Measurements from ENCODE around the gene HDGFL3.

DNA sequence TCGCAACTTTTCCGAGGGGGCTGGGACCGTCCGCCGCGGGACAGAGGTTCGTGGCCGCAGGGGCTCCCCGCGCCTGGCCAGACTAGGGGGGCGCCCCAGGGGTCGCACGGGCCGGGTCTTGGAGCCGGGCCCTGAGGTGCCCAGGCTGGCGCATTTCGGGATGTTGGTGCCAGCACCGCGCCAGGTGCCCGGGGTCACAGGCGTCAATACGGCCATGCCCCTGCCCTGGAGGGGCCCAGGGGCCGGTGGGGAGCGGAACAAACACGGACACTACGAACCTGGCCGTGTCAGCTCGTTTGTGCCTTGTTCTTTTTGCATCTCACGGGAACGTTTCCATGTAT lies 99.8 kb downstream of the HDGFL3 start:
- TF ChIP-seq JUNB (IDR thresholded peaks at IDR 0.05), result no peak
- TF ChIP-seq, protein P1, sequence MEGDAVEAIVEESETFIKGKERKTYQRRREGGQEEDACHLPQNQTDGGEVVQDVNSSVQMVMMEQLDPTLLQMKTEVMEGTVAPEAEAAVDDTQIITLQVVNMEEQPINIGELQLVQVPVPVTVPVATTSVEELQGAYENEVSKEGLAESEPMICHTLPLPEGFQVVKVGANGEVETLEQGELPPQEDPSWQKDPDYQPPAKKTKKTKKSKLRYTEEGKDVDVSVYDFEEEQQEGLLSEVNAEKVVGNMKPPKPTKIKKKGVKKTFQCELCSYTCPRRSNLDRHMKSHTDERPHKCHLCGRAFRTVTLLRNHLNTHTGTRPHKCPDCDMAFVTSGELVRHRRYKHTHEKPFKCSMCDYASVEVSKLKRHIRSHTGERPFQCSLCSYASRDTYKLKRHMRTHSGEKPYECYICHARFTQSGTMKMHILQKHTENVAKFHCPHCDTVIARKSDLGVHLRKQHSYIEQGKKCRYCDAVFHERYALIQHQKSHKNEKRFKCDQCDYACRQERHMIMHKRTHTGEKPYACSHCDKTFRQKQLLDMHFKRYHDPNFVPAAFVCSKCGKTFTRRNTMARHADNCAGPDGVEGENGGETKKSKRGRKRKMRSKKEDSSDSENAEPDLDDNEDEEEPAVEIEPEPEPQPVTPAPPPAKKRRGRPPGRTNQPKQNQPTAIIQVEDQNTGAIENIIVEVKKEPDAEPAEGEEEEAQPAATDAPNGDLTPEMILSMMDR (IDR thresholded peaks at IDR 0.05 in 2 of 3, conservative IDR thresholded peaks at IDR 0.05 in 1 of 3; ENCODE audit: control insufficient read depth in 2 of 3, extremely low read depth in 1 of 3, insufficient read depth in 1 of 3, low read depth in 3 of 3, low read length in 3 of 3), result no peak
- no peak for TF ChIP-seq RAD21 (IDR thresholded peaks at IDR 0.05; ENCODE audit: insufficient read depth, low read depth, low read length)
- TF ChIP-seq CBFB (IDR thresholded peaks at IDR 0.05; ENCODE audit: low read depth), result no peak
- no peak for TF ChIP-seq ZNF207 (IDR thresholded peaks at IDR 0.05; ENCODE audit: borderline replicate concordance)
- TF ChIP-seq CHD2 (IDR thresholded peaks at IDR 0.05; ENCODE audit: borderline replicate concordance, low read depth, low read length), result no peak
- TF ChIP-seq ATF3 (IDR thresholded peaks at IDR 0.05; ENCODE audit: borderline replicate concordance, extremely low read depth, low read depth, low read length), result no peak
- no peak for TF ChIP-seq TCF3 (IDR thresholded peaks at IDR 0.05; ENCODE audit: borderline replicate concordance, insufficient read depth, low read depth, low read length)
- no peak for TF ChIP-seq HDAC2 (IDR thresholded peaks at IDR 0.05)
- no peak for TF ChIP-seq MEF2A (IDR thresholded peaks at IDR 0.05; ENCODE audit: insufficient read depth, low read depth, low read length)
- TF ChIP-seq, protein P2, sequence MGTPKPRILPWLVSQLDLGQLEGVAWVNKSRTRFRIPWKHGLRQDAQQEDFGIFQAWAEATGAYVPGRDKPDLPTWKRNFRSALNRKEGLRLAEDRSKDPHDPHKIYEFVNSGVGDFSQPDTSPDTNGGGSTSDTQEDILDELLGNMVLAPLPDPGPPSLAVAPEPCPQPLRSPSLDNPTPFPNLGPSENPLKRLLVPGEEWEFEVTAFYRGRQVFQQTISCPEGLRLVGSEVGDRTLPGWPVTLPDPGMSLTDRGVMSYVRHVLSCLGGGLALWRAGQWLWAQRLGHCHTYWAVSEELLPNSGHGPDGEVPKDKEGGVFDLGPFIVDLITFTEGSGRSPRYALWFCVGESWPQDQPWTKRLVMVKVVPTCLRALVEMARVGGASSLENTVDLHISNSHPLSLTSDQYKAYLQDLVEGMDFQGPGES (IDR thresholded peaks at IDR 0.05), result no peak
- no peak for TF ChIP-seq SPI1 (IDR thresholded peaks at IDR 0.05; ENCODE audit: borderline replicate concordance, insufficient read depth, low read depth, low read length)
